Kidney epithelial cell (primary cell): Measurements from ENCODE around the gene CAPN11. TPM values are rescaled to one million over a fixed set of nuclear protein-coding genes. Genes with fewer than 3 reads are reported as not detected.

Experiments used
- DNase-seq: peaks from one replicate; pipeline ENCODE4 v3.0.0-alpha.2; 2010; ENCODE audit warnings: low read depth
- H3K27me3 ChIP-seq: 2 replicates; pipeline ENCODE4 v1.6.0; 2011; ENCODE audit warnings: low read length; ENCODE audit not compliant: control insufficient read depth, insufficient read depth
- H3K36me3 ChIP-seq: 2 replicates; pipeline ENCODE4 v1.5.1; 2011; ENCODE audit warnings: low read length; ENCODE audit not compliant: control insufficient read depth, insufficient read depth
- H3K4me3 ChIP-seq: 2 replicates; pipeline ENCODE4 v1.5.1; 2011; ENCODE audit warnings: low read depth, mild to moderate bottlenecking, control low read depth, low read length
- total RNA-seq: library from RNA; depleted of rRNA; stranded (reverse); fragments of >200 nt; gene quantifications from 2 replicates; pipeline ENCODE4 v1.2.3, GENCODE V29; 2015
- TF ChIP-seq, protein P1 (sequence below): IDR thresholded peaks from 2 replicates; pipeline ENCODE4 v1.5.1; 2011; ENCODE audit warnings: mild to moderate bottlenecking, moderate library complexity, low read length, control low read depth, inconsistent platforms; ENCODE audit not compliant: insufficient read depth, poor library complexity, severe bottlenecking

CAPN11 gene
- total RNA-seq, 1 donor from 2014 or later = not detected

DNA sequence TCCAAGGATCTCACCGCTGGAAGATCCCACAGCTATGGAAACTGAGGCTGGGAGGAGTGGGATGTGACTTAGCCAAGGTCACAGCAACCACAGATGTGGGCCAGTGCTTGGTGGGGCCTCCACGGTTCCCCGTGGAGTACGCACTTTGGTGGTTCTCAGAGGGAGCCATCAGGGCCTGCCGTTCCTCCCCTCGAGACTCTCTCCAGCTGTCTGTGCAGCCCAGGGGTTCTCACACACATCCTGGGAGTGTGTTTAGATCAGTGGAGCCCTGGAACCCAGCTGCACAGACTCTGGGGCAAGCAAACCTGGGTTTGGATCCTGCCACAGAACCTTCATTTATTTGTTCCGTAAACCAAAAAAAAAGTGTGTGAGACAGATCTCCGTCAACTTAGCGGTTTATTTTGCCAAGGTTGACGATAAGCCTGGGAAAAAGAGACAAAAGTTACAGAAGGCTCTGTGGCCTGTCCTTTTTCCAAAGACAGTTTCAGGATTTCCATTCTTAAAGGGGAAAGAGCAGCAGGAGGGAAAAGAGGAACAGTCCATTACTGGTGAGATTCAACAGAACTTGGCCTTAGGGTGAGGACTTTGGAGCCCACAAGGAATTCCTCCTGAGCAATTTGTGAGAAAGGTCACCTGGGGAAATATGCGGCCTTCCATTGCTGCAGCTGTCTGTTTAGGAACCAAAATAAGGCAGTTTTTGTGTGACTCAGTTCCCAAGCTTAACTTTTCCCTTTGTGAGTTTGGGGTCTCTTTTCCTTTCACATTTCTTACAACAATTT, 44.5 kb downstream of the CAPN11 start:
- Histone ChIP-seq H3K36me3 (no peaks in the 10 kb centered on the region), H3K4me3 (no peak overlapping the region), H3K27me3 (no peaks in the 10 kb centered on the region)
- no peak for DNase-seq
- TF ChIP-seq, protein P1, sequence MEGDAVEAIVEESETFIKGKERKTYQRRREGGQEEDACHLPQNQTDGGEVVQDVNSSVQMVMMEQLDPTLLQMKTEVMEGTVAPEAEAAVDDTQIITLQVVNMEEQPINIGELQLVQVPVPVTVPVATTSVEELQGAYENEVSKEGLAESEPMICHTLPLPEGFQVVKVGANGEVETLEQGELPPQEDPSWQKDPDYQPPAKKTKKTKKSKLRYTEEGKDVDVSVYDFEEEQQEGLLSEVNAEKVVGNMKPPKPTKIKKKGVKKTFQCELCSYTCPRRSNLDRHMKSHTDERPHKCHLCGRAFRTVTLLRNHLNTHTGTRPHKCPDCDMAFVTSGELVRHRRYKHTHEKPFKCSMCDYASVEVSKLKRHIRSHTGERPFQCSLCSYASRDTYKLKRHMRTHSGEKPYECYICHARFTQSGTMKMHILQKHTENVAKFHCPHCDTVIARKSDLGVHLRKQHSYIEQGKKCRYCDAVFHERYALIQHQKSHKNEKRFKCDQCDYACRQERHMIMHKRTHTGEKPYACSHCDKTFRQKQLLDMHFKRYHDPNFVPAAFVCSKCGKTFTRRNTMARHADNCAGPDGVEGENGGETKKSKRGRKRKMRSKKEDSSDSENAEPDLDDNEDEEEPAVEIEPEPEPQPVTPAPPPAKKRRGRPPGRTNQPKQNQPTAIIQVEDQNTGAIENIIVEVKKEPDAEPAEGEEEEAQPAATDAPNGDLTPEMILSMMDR = no peak

- no peaks in the 10 kb centered on the region for H3K27me3 ChIP-seq
- no peaks in the 10 kb centered on the region for H3K36me3 ChIP-seq
- H3K4me3 ChIP-seq = no peak overlapping the region
- TF ChIP-seq, protein P1 = no peak
- no peak for DNase-seq
Observed at GRCh38 chr6:44203955-44204354, 45.3 kb downstream of the CAPN11 start.

GRCh38 chr6:44207966-44208365, 49.3 kb downstream of the CAPN11 start:
- H3K27me3 ChIP-seq = no peaks in the 10 kb centered on the region
- TF ChIP-seq, protein P1 = no peak
- H3K4me3 ChIP-seq = no peak overlapping the region
- no peaks in the 10 kb centered on the region for H3K36me3 ChIP-seq
- DNase-seq = no peak

GRCh38 chr6:44211284-44211683, 52.7 kb downstream of the CAPN11 start:
- no peak overlapping the region for H3K4me3 ChIP-seq
- H3K27me3 ChIP-seq = no peaks in the 10 kb centered on the region
- TF ChIP-seq, protein P1 = no peak
- DNase-seq = no peak
- H3K36me3 ChIP-seq = no peaks in the 10 kb centered on the region

GRCh38 chr6:44214307-44214706, 55.7 kb downstream of the CAPN11 start:
- TF ChIP-seq, protein P1 = no peak
- H3K27me3 ChIP-seq = no peaks in the 10 kb centered on the region

DNA sequence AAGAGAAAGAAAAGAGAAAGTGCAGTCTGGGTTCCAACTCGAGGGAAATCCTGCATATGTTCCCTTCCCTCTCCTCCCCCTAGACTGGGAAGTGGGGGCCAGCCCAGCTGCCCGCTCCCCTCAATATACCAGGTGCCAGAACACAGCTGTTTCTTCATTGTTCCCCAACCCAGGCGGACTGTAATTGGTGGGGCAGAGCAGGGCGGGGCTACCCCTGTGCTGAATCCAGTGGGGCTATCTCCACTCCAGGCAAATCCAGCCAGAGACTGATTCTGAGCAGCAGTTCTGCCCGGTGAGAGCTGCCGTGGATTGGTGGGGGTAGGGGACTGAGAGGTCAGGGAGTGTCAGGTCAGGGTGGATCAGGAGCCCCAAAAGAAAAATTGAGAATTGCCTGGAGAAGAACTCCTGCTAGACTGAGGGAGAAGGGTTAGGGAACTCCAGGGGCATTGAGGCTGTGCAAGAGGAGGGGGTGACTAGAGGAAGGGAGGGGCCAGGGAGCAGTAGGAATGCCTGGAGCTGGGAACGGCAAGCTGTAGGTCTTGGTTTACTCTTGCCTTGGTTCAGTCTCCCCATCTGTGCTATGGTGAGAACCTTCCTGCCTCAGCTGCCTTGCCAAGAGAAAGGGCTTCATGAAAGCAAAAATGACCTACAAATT, 58.2 kb downstream of the CAPN11 start, which contains the start of gene MYMX:
MYMX (plus strand) TSS at position 250 of the 655 bp plus-strand sequence. CDS start 546 bp downstream, outside the sequence.
- no peaks in the 10 kb centered on the region for H3K27me3 ChIP-seq
- no peak for DNase-seq
- TF ChIP-seq, protein P1 = no peak
- no peaks in the 10 kb centered on the region for H3K36me3 ChIP-seq
- H3K4me3 ChIP-seq = no peak within 1 kb of the TSS

More at GRCh38 chr6:44214307-44214706, 55.7 kb downstream of the CAPN11 start:
- H3K36me3 ChIP-seq = no peaks in the 10 kb centered on the region
- no peak for DNase-seq
- H3K4me3 ChIP-seq = no peak overlapping the region
